GM21529 (cell line): ENCODE data around the gene LPAR5.
A peak's percentile ranks its signal among the peaks of the same experiment; 100 is the strongest.
"Not testable (repeated sequence)": the region's sequence is repeated elsewhere in the genome, so short reads cannot be mapped to it uniquely, and the experiment has no call there.

ENCODE experiments used
- ATAC-seq: cut with Tn5 transposase; IDR thresholded peaks from one replicate; pipeline ENCODE4 v1.9.1; 2021; ENCODE audit not compliant: unreplicated experiment

LPAR5 gene

DNA sequence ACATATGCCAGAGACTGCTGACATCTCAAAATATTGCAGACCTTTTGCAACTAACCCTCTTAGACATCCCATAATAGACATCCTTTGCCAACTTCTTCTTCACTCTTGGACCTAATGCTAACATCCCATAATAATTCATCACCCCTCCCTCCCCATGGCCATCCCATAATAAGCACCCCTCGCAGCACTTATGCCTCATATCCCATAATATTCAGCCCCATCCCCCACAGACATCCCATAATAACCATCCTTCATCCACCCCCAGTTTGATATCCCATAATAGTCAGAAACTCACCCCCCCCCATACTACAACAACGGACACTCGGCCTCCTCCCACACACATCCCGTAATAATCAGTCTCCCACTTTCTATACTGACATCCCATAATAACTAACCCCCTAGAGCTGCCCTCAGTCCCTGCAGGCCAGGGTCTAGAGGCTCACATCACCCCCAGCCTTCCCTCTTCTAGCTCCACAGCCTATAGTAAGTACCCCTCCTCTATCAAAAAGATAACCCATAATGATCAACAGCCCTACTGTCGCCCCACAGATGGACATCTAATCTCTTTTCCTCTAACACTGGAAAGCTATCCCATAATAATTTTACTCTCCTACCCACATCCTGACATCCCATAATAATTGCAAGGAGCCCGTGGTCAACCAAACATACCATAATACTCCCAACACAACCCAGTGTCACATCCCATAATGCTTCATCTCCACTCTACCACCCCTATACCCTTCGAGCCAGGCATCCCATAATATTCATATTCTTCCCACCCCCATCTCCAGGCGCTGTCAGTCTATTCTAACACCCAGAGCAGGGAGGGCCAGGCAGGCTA is 27.8 kb downstream of the LPAR5 start:
- peak; percentile 29 for ATAC-seq

DNA sequence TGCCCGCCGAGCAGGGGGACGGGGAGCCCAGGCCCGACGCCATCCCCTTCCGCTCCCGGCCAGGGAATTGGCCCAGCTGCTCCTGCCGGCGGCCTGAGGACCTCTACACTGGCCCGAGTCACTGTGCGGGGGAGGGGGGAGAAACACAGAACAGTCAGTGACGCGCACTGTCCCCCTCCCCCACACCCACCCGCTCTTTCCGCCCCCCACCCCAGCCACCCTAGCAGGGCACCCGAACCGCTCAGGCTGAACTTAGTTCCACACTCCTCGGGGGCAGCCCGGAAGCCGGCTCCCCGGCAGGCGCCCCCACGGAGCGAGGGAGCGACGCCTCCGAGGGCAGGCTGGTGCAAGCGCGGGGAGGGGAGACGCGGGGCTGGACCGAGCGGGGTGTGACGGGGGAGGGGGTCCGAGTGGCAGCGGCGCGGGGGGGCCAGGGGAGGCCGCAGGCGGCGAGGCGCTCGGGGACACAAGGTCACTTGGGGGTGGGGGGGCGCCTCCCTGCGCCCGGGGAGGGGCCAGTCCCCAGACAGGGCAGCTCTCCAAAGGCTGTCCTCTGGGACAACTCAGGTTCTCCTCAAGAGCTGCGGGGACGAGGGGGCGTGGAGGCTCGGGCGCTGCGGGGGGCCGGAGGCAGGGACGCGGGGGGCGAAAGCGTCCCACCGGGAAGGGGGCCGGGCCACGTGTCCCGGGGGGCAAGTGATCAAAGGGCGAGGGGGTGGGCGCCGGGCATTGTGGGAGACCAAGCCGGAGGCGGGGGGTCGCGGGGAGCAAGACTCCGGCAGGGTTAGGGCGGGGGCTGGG is 29.2 kb downstream of the LPAR5 start:
- ATAC-seq, result no peak

DNA sequence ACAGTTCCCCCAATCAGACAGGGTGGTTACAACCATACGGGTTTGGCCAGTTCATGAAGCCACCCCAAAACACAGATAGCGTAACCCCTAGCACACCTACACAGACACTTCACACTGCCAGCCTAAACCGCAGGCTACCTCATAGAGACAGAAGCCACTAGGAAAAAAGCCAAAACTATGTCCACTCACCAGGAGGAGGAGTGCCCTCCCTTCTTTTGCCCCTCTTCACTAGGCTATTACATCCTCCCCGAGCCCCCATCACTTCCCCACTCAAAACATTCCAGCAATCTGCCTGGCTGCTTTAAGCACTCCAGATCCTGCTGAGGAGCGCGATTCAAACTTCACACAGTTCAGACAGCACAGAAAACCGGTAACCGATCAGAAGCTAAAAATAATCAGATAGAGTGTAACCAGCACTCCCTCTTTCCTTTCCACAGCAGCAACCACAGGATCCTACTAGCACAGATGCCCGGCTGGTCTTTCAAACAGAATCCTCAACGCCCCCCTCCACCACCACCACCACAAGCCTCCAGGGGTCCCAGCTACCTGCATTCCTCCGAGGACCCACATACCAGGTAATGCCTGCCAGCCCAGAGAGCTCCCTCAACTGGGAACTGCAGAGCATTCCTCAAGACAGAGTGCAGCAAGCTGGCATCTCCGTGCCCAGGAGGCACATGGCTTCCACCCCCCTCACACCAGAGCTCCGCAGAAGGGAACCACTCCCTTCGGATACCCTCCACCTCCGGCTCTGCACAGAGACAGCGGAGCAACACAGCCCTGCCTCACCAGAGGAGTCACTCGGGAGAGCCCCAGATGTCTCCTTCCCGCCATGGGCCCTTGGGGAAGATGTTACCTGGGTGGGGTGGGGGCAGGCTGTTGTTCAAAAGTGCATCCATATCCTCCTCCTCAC is 30.1 kb downstream of the LPAR5 start:
- ATAC-seq, result no peak

DNA sequence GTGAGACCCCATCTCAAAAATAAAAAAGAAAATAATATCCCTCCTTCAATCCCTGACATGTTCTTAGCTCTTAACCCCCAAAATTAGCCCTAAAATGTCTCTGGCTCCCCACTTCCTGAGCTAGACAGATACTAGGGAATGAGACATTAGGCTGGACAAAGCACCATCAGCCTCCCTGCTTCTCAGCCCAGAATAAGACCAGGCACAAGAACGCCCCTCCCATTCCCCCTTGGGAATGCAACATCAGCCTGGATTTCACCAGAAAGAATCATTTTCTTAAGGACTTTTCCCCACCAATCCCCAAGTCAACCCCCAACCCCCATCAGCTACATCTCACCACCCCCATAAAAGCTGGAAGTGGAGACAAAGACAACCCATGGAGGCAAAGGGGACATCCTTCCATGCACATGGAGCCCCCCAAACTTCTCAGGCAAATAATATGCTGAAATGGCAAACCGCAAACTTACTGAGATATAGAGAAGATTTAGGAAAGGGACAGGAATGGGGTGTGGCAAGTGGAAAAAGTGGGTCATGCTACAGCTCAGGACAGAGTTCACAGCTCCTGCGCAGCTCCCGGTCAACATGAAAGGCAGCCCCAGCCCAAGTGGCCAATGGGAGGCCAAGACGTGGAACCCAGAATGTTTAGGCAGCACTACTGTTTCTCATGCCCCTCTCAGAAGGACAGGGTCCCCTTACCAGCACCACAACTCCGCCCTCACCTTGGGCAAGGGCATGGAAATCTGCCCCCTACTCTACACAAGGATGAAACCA is 31.3 kb downstream of the LPAR5 start:
- no peak for ATAC-seq

DNA sequence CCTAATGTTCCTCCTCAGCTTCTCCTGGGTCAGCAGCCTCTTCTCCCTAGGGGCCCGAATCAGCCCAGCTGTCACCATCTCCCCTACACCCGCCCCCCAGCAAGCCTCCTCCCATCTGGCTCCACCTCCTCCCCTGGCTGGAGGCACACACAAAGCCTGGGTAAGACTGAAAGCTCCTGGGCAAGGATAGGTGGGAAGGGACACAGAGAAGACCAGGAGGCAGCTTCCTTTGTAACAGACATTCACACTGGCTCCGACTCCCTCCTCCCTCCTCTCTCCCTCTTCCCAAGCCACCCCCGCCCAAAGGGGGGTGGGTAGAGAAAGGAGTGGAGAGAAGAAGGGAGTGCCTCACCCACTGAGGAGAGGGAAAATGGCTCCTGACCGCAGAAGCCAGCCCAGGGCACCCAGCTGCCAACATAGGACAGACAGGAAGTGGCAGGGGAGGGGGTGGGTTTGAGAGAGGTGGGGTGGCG is 32.6 kb downstream of the LPAR5 start:
- no peak for ATAC-seq

DNA sequence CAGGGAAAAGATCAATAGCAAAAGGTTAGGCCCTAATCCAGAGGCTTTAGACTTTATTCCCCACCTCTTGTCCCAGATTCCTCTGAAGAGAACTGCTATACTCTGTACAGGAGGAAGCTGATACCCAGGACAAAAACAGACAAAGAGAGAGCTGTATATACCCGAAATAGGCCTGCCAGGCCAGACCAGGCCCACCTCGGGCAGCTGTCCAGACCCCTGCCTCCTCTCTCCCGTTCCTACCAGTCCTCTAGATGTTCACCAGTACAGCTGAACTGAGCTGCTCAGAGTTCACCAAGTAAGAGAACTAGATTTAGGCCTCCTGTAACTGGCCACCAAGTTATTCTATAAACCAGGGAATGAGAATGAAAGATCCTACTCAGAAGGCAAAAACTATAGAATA is 33.2 kb downstream of the LPAR5 start:
- ATAC-seq, result no peak

DNA sequence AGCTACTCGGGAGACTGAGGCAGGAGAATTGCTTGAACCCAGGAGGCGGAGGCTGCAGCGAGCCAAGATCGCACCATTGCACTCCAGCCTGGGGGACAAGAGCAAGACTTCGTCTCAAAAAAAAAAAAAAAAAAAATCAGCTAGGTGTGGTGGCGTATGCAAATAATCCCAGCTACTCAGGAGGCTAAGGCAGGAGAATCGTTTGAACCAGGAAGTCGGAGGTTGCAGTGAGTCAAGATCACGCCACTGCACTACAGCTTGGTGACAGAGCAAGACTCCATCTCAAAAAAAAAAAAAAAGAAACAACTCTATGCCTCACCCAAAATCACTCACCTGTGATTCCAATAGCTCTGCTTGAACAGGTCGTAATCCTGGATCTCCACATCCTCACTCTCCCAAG is 40.1 kb downstream of the LPAR5 start:
- not testable (repeated sequence) for ATAC-seq

DNA sequence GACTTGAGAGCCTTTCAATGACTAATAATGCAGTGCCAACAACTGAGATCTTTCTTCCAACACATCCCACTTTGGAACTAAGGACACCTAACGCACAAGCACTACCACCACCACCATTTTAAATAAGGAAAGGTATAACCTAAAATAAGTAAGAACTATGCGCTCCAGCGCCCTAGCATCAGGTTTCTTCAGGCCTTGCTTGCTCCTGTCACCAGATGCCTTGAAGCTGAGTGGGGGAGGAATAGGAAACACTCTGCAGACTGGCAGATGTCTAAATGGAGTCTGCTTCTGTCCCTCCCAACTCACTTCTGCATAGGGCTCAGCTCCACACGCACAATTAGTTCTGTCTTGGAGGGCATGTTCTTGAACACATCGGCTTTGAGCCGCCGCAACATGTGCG is 43.7 kb downstream of the LPAR5 start:
- no peak for ATAC-seq

DNA sequence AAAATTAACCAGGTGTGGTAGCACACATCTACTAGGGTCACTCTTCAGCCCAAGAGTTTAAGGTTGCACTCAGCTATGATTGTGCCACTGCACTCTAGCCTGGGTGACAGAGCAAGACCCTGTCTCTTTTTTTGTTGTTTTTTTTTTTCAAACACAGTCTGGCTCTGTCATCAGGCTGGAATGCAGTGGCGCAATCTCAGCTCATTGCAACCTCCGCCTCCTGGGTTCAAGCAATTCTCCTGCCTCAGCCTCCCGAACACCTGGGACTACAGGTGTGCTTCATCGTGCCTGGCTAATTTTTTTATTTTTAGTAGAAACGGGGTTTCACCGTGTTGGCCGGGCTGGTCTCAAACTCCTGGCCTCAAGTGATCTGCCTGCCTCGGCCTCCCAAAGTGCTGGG is 49.2 kb downstream of the LPAR5 start:
- not testable (repeated sequence) for ATAC-seq

DNA sequence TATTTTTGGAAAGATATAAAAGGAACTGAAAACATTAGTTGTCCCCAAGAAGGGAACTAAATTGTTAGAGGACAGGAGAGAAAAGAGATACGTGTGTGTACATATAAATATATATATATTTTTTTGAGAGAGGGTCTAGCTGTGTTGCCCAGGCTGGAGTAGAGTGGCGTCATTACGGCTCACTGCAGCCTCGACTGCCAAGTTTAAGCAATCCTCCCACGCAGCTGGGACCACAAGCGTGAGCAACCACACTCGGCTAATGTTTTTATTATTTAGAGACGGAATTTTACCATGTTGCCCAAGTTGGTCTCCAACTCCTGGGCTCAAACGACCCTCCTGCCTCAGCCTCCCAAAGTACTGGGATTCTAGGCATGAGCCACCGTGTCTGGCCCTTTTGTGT is 51.5 kb downstream of the LPAR5 start:
- no peak for ATAC-seq

DNA sequence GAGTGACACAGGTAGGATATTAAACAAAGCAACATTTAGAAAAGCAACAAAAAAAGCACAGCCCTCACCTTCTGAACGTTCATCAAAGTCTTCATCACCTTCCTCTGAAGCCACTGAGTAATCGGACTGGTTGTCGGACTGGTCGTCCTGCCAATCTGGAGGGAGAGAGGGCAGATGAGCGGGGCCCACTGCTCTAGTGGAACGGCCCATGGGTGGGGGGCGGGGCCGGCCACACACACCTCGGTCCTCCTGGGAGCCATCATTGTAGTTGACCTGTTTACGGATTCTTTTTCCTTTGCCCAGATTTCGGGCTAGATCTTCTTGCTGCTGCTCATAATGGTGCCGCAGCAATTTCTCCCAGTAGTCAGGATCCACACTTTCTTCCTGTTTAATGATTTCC is 52.8 kb downstream of the LPAR5 start:
- ATAC-seq, result no peak

DNA sequence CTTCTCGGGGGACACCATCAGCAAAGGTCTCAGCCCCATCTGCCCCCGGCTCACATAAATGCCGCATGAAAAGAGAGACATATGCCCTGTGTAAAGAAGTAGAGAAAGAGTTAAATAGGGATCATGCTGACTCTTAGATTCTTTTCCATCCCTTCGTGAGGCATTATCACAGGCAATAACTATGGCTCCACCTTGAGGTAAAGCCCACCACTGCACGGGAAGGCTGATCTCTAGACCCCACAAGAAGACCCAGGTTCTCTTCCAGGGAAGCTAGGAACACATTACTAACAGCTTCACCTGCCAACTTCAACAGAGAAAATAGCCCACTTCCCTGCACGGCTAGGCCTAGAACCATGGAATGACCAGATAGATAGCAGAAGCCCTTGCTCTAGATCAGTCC is 53.6 kb downstream of the LPAR5 start:
- ATAC-seq, result no peak

DNA sequence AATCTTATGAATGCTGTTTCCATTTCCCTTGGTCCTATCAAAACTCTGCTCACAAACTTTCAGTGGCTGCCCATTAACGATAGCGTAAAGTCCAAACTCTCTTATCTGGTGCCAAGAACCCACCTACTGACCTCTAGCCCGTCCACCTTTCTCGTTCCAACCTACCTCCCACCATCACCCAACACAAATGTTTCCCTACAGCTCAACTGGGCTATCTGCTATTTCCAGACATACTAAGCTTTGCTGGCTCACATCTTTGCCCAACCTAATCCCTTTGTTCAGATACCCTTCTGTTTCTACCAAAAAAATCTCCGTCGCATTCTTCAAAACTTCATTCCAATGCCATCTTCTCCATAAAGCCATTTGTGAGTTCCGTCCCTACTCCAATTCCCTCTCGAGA is 60.1 kb downstream of the LPAR5 start:
- no peak for ATAC-seq

DNA sequence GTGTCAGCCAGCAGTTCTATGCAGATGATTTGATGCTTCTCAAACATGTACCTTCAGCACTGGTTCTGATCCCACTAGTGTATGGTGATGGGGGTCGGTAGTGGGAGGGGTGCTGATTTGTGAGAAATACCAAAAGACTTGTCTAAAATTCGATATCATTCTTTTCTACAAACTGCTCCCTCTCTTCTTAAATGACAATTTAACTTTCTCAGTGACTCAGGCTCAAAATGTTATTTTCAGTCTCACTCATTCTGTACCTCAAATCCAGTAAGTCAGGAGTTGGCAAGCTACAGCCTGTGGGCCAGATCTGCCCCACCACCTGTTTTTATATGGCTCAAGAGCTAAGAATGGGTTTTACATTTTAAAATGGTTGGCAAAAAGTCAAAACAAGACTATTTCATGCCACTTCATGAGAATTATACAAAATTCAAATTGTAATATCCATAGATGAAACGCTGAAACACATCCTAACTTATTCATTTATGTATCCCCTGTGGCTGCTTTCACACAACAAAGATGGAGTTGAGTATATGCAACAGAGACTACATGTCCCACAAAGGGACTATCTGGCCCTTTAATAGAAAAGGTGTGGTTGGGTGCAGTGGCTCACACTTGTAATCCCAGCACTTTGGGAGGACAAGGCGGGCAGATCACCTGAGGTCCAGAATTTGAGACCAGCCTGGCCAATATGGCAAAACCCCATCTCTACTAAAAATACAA is 61.0 kb downstream of the LPAR5 start:
- ATAC-seq, result no peak

DNA sequence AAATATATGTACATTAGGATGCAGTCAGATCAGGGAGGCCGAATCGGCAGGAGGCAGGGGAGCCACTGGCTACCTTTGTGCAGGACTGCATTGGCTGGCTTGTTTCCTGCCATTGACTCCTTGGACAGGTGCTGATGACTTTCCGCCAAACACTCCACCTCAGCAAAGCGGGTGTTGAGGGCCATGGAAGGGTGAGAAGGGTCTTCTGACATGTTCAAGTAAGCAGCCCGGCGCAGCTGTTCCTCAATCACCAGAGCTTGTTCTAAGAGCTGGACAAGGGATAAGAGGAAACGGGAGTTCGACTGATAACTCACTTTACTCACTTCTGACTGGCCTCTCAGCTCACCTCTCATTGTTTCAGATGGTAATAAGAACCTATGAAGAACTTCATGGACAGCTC is 62.8 kb downstream of the LPAR5 start:
- no peak for ATAC-seq

DNA sequence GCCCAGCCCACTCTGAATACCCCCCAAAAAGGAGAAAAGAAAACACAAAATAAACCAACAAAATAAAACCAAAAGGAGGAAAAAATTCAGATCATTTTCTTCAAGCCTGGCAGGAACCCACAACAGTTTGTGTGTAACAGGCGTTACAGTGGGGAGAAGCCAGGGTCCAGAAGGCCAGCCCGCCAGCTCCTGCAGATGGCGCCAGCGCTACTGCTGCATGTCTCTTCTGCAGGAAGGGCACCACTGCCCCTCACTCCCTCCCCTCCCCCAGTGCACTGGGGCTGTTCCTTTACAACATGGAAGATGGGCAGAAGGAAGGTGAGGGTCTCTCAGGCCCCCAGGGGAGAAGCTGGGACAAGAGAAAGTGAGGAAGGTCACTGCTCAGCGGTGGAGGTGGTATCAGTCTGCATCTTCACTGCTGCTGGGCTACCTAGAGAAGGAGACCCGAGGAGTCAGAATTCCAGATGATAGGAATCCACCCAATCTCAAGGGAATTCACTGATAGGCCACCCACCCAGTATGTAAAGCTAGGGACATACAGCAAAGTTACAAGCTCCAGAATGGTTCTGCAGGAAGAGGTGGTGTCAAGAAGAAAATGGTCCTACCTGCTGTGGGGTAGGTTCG is 65.4 kb downstream of the LPAR5 start:
- ATAC-seq, result no peak

DNA sequence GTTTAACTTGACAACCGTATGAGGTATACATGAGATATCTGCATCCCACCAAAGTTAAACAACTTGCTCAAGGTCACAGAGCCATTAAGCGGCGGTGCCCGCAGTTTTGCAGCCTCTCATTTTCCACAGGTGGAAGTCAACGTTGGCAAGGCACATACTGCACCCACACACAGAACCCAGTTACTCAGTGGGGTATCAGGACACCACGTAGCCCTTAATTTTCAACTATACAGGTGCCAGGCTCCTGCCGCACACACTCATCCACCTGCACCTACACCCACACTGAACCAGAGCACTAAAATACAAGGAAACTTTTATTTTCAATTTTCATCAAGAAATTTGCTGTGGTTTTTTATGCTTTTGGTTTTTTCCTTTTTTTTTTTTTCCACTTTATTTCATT is 66.0 kb downstream of the LPAR5 start:
- no peak for ATAC-seq

DNA sequence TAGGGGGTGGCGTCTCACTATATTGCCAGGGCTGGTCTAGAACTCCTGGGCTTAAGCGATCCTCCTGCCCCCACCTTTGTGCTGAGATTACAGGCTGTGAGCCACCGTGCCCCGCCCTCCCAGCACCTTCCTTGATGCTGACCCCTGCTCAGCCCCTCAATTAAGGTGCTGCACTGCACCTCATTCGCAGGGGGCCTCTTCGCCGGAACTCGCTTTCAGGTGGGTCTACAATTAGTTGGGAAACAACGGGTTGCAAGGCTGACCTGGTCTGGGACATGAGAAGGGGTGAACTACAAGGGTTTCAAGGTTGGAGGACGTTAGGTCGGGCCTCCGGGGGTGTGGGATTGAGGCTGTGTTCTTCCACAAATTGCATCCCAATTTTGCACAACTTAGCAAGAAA is 66.4 kb downstream of the LPAR5 start:
- no peak for ATAC-seq
